NCI-H345 (cell line): ENCODE measurements around the gene POLR2H.

Experiments
- DNase-seq: peaks from one replicate; lab custom pipeline; 2025; lab: John Stamatoyannopoulos, UW

Gene POLR2H

GRCh38 chr3:184352149-184352785, 9.2 kb upstream of the POLR2H start:
- DNase-seq = no peak

GRCh38 chr3:184352897-184353545, 8.5 kb upstream of the POLR2H start:
- no peak for DNase-seq

- DNase-seq = no peak
Observed at GRCh38 chr3:184353546-184353941, 8.0 kb upstream of the POLR2H start.

GRCh38 chr3:184354121-184354728, 7.3 kb upstream of the POLR2H start:
- peak; percentile 48 for DNase-seq

- no peak for DNase-seq
Observed at GRCh38 chr3:184354754-184355153, 6.8 kb upstream of the POLR2H start.

GRCh38 chr3:184355261-184356040, 6.1 kb upstream of the POLR2H start:
- no peak for DNase-seq

- DNase-seq = no peak
Observed at GRCh38 chr3:184357248-184358123, 4.0 kb upstream of the POLR2H start.

- no peak for DNase-seq
Observed at GRCh38 chr3:184358124-184358767, 3.3 kb upstream of the POLR2H start.

GRCh38 chr3:184358921-184359350, 2.6 kb upstream of the POLR2H start:
- DNase-seq = no peak

- DNase-seq = no peak
Observed at GRCh38 chr3:184359610-184360009, 1.9 kb upstream of the POLR2H start.

GRCh38 chr3:184360070-184360928, 1.2 kb upstream of the POLR2H start:
- no peak for DNase-seq

GRCh38 chr3:184360929-184361531, 480 bp upstream of the POLR2H start:
- DNase-seq = peak; percentile 53

GRCh38 chr3:184361932-184362667, 590 bp downstream of the POLR2H start:
- peak; percentile 94 for DNase-seq

GRCh38 chr3:184362668-184363546, 1.4 kb downstream of the POLR2H start:
- DNase-seq = peak; percentile 99

- DNase-seq = no peak
Observed at GRCh38 chr3:184366619-184367289, 5.2 kb downstream of the POLR2H start.

GRCh38 chr3:184368116-184368515, 6.6 kb downstream of the POLR2H start:
- DNase-seq = no peak

GRCh38 chr3:184368586-184369183, 7.2 kb downstream of the POLR2H start:
- DNase-seq = no peak
